NCI-H2196 (cell line): Measurements from ENCODE around the gene BTBD9.

Experiments used
- DNase-seq: peaks from one replicate; lab custom pipeline; 2025; ENCODE audit not compliant: unreplicated experiment; lab: John Stamatoyannopoulos, UW

BTBD9 gene

GRCh38 chr6:38639498-38640215 lies at the start of gene BTBD9:
Gene BTBD9 (minus strand): TSS chr6:38639929.
- peak; percentile 90 for DNase-seq

- DNase-seq = no peak
Measured at GRCh38 chr6:38688579-38689087, 48.9 kb upstream of the BTBD9 start.

- DNase-seq = no peak
Measured at GRCh38 chr6:38687549-38687948, 47.8 kb upstream of the BTBD9 start.

- DNase-seq = no peak
Measured at GRCh38 chr6:38687043-38687353, 47.3 kb upstream of the BTBD9 start.

GRCh38 chr6:38686270-38687042 lies 46.7 kb upstream of the BTBD9 start:
- DNase-seq = no peak

GRCh38 chr6:38684904-38685303 lies 45.2 kb upstream of the BTBD9 start:
- no peak for DNase-seq

GRCh38 chr6:38684237-38684636 lies 44.5 kb upstream of the BTBD9 start:
- no peak for DNase-seq

GRCh38 chr6:38681850-38682249 lies 42.1 kb upstream of the BTBD9 start:
- no peak for DNase-seq

- no peak for DNase-seq
Measured at GRCh38 chr6:38679668-38680067, 39.9 kb upstream of the BTBD9 start.

- DNase-seq = no peak
Measured at GRCh38 chr6:38678178-38678760, 38.5 kb upstream of the BTBD9 start.

- DNase-seq = no peak
Measured at GRCh38 chr6:38676974-38677544, 37.3 kb upstream of the BTBD9 start.

GRCh38 chr6:38676236-38676973 lies 36.7 kb upstream of the BTBD9 start:
- DNase-seq = no peak

- no peak for DNase-seq
Measured at GRCh38 chr6:38673397-38674165, 33.9 kb upstream of the BTBD9 start.

- DNase-seq = peak; percentile 64
Measured at GRCh38 chr6:38671885-38672467, 32.2 kb upstream of the BTBD9 start.

GRCh38 chr6:38658418-38659167 lies 18.9 kb upstream of the BTBD9 start:
- no peak for DNase-seq

- no peak for DNase-seq
Measured at GRCh38 chr6:38656896-38657295, 17.2 kb upstream of the BTBD9 start.

- no peak for DNase-seq
Measured at GRCh38 chr6:38654263-38654662, 14.5 kb upstream of the BTBD9 start.

GRCh38 chr6:38651121-38651784 lies 11.5 kb upstream of the BTBD9 start:
- DNase-seq = no peak
